Stimulated activated memory B cell treated with anti-CD40 and anti-IgM and Interleukin-4, amounts not matched to agents 10 μg/mL and 1 μg/mL and 100 μg/mL, for 72 hours (primary cell): ENCODE data around the gene RBM39.
A peak's percentile ranks its signal among the peaks of the same experiment; 100 is the strongest.
"Not testable (repeated sequence)": the region's sequence is repeated elsewhere in the genome, so short reads cannot be mapped to it uniquely, and the experiment has no call there.

Experiments
- ATAC-seq: fragments of 150-1000 bp; cut with Tn5 transposase; 2 replicates; pipeline ENCODE4 v1.10.0; 2021
- H3K27ac Mint-ChIP-seq: one replicate; pipeline ENCODE4 v1.8.0; 2022; ENCODE audit warnings: mild to moderate bottlenecking, mixed read lengths
- H3K27me3 Mint-ChIP-seq: one replicate; pipeline ENCODE4 v1.8.0; 2022; ENCODE audit warnings: mixed read lengths
- H3K36me3 Mint-ChIP-seq: one replicate; pipeline ENCODE4 v1.8.0; 2022; ENCODE audit warnings: mixed read lengths
- H3K4me1 Mint-ChIP-seq: one replicate; pipeline ENCODE4 v1.8.0; 2022; ENCODE audit warnings: mixed read lengths
- H3K4me3 Mint-ChIP-seq: one replicate; pipeline ENCODE4 v1.8.0; 2022; ENCODE audit warnings: mild to moderate bottlenecking, moderate library complexity, mixed read lengths
- H3K9me3 Mint-ChIP-seq: one replicate; pipeline ENCODE4 v1.8.0; 2022; ENCODE audit warnings: mixed read lengths

Gene RBM39

GRCh38 chr20:35741892-35742740 lies at the start of gene RBM39:
TSS of gene RBM39 (minus strand) at chr20:35742260. CDS start at chr20:35740874, 1,386 bp downstream.
- Mint-ChIP-seq H3K4me1 (peaks cover 31% of the 10 kb centered on the region), H3K27me3 (no peaks in the 10 kb centered on the region), H3K36me3 (peaks cover 34% of the 10 kb centered on the region), H3K4me3 (peak within 1 kb of the TSS; percentile 99), H3K27ac (peak within 1 kb of the TSS; percentile 95), H3K9me3 (no peaks in the 10 kb centered on the region)
- peak; percentile 96 for ATAC-seq

GRCh38 chr20:35791821-35792220 lies 49.8 kb upstream of the RBM39 start:
- H3K9me3 Mint-ChIP-seq, result no peaks in the 10 kb centered on the region
- H3K27ac Mint-ChIP-seq, result peak overlapping the region; percentile 11
- H3K27me3 Mint-ChIP-seq, result no peaks in the 10 kb centered on the region
- peaks cover 28% of the 10 kb centered on the region for H3K4me1 Mint-ChIP-seq
- ATAC-seq, result no peak
- H3K36me3 Mint-ChIP-seq, result peaks cover 11% of the 10 kb centered on the region
- no peak overlapping the region for H3K4me3 Mint-ChIP-seq

GRCh38 chr20:35791097-35791496 lies 49.0 kb upstream of the RBM39 start:
- Mint-ChIP-seq H3K9me3 (no peaks in the 10 kb centered on the region), H3K27me3 (no peaks in the 10 kb centered on the region), H3K4me3 (no peak overlapping the region), H3K27ac (peak overlapping the region; percentile 11), H3K4me1 (peaks cover 22% of the 10 kb centered on the region), H3K36me3 (peaks cover 11% of the 10 kb centered on the region)
- ATAC-seq, result no peak

GRCh38 chr20:35788796-35789195 lies 46.7 kb upstream of the RBM39 start:
- no peak overlapping the region for H3K4me3 Mint-ChIP-seq
- peaks cover 20% of the 10 kb centered on the region for H3K4me1 Mint-ChIP-seq
- H3K9me3 Mint-ChIP-seq, result no peaks in the 10 kb centered on the region
- H3K36me3 Mint-ChIP-seq, result peaks cover 6% of the 10 kb centered on the region
- ATAC-seq, result no peak
- H3K27me3 Mint-ChIP-seq, result no peaks in the 10 kb centered on the region
- no peak overlapping the region for H3K27ac Mint-ChIP-seq

- H3K27ac Mint-ChIP-seq, H3K9me3 Mint-ChIP-seq, H3K36me3 Mint-ChIP-seq, H3K27me3 Mint-ChIP-seq, H3K4me3 Mint-ChIP-seq, ATAC-seq: not testable (repeated sequence)
- H3K4me1 Mint-ChIP-seq, result peaks cover 22% of the 10 kb centered on the region
Measured at GRCh38 chr20:35785541-35785940, 43.5 kb upstream of the RBM39 start.

- H3K4me3 Mint-ChIP-seq, H3K27ac Mint-ChIP-seq, H3K27me3 Mint-ChIP-seq, ATAC-seq, H3K9me3 Mint-ChIP-seq: not testable (repeated sequence)
- peaks cover 24% of the 10 kb centered on the region for H3K4me1 Mint-ChIP-seq
- H3K36me3 Mint-ChIP-seq, result peaks cover 13% of the 10 kb centered on the region
Measured at GRCh38 chr20:35783811-35784210, 41.8 kb upstream of the RBM39 start.

- H3K36me3 Mint-ChIP-seq, result peaks cover 39% of the 10 kb centered on the region
- H3K4me3 Mint-ChIP-seq, result no peak overlapping the region
- H3K9me3 Mint-ChIP-seq, result peaks cover under 1% of the 10 kb centered on the region
- peaks cover 52% of the 10 kb centered on the region for H3K4me1 Mint-ChIP-seq
- H3K27ac Mint-ChIP-seq, result peak overlapping the region; percentile 62
- no peak for ATAC-seq
- H3K27me3 Mint-ChIP-seq, result no peaks in the 10 kb centered on the region
Measured at GRCh38 chr20:35776513-35777101, 34.5 kb upstream of the RBM39 start.

GRCh38 chr20:35774391-35774790 lies 32.3 kb upstream of the RBM39 start:
- Mint-ChIP-seq H3K27me3 (no peaks in the 10 kb centered on the region), H3K4me1 (peaks cover 56% of the 10 kb centered on the region), H3K36me3 (peaks cover 35% of the 10 kb centered on the region), H3K9me3 (peaks cover 6% of the 10 kb centered on the region), H3K4me3 (peak overlapping the region; percentile 86), H3K27ac (peak overlapping the region; percentile 93)
- ATAC-seq, result no peak

GRCh38 chr20:35773154-35773751 lies 31.2 kb upstream of the RBM39 start:
- peaks cover 27% of the 10 kb centered on the region for H3K36me3 Mint-ChIP-seq
- peaks cover 61% of the 10 kb centered on the region for H3K4me1 Mint-ChIP-seq
- peak overlapping the region; percentile 86 for H3K4me3 Mint-ChIP-seq
- H3K27ac Mint-ChIP-seq, result peak overlapping the region; percentile 93
- no peaks in the 10 kb centered on the region for H3K27me3 Mint-ChIP-seq
- ATAC-seq, result no peak
- H3K9me3 Mint-ChIP-seq, result peaks cover 6% of the 10 kb centered on the region

- Mint-ChIP-seq H3K4me1 (peaks cover 67% of the 10 kb centered on the region), H3K4me3 (peak overlapping the region; percentile 86), H3K27ac (peak overlapping the region; percentile 93), H3K36me3 (peaks cover 27% of the 10 kb centered on the region), H3K9me3 (peaks cover 6% of the 10 kb centered on the region), H3K27me3 (no peaks in the 10 kb centered on the region)
- ATAC-seq, result no peak
Measured at GRCh38 chr20:35772563-35773058, 30.6 kb upstream of the RBM39 start.

GRCh38 chr20:35771689-35772562 lies 29.9 kb upstream of the RBM39 start, which contains the start of gene PHF20:
TSS of gene PHF20 (plus strand) at chr20:35772015. CDS start at chr20:35801523, 29,508 bp downstream.
- Mint-ChIP-seq H3K27ac (peak within 1 kb of the TSS; percentile 93), H3K4me1 (peaks cover 62% of the 10 kb centered on the region), H3K4me3 (peak within 1 kb of the TSS; percentile 86), H3K9me3 (peaks cover 6% of the 10 kb centered on the region), H3K36me3 (peaks cover 21% of the 10 kb centered on the region), H3K27me3 (no peaks in the 10 kb centered on the region)
- ATAC-seq, result peak; percentile 96

GRCh38 chr20:35771367-35771688 lies 29.3 kb upstream of the RBM39 start:
- Mint-ChIP-seq H3K36me3 (peaks cover 15% of the 10 kb centered on the region), H3K27ac (peak overlapping the region; percentile 93), H3K9me3 (peaks cover 6% of the 10 kb centered on the region), H3K4me1 (peaks cover 56% of the 10 kb centered on the region), H3K27me3 (no peaks in the 10 kb centered on the region), H3K4me3 (peak overlapping the region; percentile 86)
- no peak for ATAC-seq

- no peak overlapping the region for H3K4me3 Mint-ChIP-seq
- H3K27me3 Mint-ChIP-seq, result no peaks in the 10 kb centered on the region
- peaks cover 50% of the 10 kb centered on the region for H3K4me1 Mint-ChIP-seq
- H3K9me3 Mint-ChIP-seq, result peaks cover 6% of the 10 kb centered on the region
- peak overlapping the region; percentile 100 for H3K27ac Mint-ChIP-seq
- peaks cover 6% of the 10 kb centered on the region for H3K36me3 Mint-ChIP-seq
- no peak for ATAC-seq
Measured at GRCh38 chr20:35768731-35769664, 26.9 kb upstream of the RBM39 start.
